EL (cell line): ENCODE results near the gene SEPTIN11.

Experiments used
- DNase-seq: peaks from one replicate; pipeline ENCODE4 v3.0.0-alpha.2; 2016

Gene SEPTIN11

GRCh38 chr4:76949276-76950051 is at the start of gene SEPTIN11:
TSS of gene SEPTIN11 (plus strand) at chr4:76949752. CDS start at chr4:76949904, 152 bp downstream.
- peak; percentile 94 for DNase-seq

GRCh38 chr4:76902233-76902890 is 47.2 kb upstream of the SEPTIN11 start:
- no peak for DNase-seq

- DNase-seq, result no peak
Measured at GRCh38 chr4:76904646-76905190, 44.8 kb upstream of the SEPTIN11 start.

GRCh38 chr4:76905521-76905920 is 44.0 kb upstream of the SEPTIN11 start:
- peak; percentile 72 for DNase-seq

- no peak for DNase-seq
Measured at GRCh38 chr4:76909711-76910110, 39.8 kb upstream of the SEPTIN11 start.

- DNase-seq, result no peak
Measured at GRCh38 chr4:76920715-76921114, 28.8 kb upstream of the SEPTIN11 start.

GRCh38 chr4:76923619-76924357 is 25.8 kb upstream of the SEPTIN11 start:
- DNase-seq, result no peak

GRCh38 chr4:76926841-76927240 is 22.7 kb upstream of the SEPTIN11 start:
- no peak for DNase-seq

GRCh38 chr4:76930685-76931084 is 18.9 kb upstream of the SEPTIN11 start:
- DNase-seq, result no peak

- peak; percentile 60 for DNase-seq
Measured at GRCh38 chr4:76931087-76931486, 18.5 kb upstream of the SEPTIN11 start.

- no peak for DNase-seq
Measured at GRCh38 chr4:76931576-76932276, 17.8 kb upstream of the SEPTIN11 start.

GRCh38 chr4:76939184-76939583 is 10.4 kb upstream of the SEPTIN11 start:
- no peak for DNase-seq

- DNase-seq, result peak; percentile 68
Measured at GRCh38 chr4:76943129-76943620, 6.4 kb upstream of the SEPTIN11 start.

- peak; percentile 21 for DNase-seq
Measured at GRCh38 chr4:76943790-76944189, 5.8 kb upstream of the SEPTIN11 start.

- DNase-seq, result peak; percentile 41
Measured at GRCh38 chr4:76947369-76947768, 2.2 kb upstream of the SEPTIN11 start.

- DNase-seq, result peak; percentile 80
Measured at GRCh38 chr4:76948443-76949275, 893 bp upstream of the SEPTIN11 start.

GRCh38 chr4:76950052-76950955 is 752 bp downstream of the SEPTIN11 start:
- DNase-seq, result peak; percentile 64

- DNase-seq, result no peak
Measured at GRCh38 chr4:76950956-76951671, 1.6 kb downstream of the SEPTIN11 start.

- peak; percentile 21 for DNase-seq
Measured at GRCh38 chr4:76951672-76952010, 2.1 kb downstream of the SEPTIN11 start.

GRCh38 chr4:76952071-76952470 is 2.5 kb downstream of the SEPTIN11 start:
- DNase-seq, result no peak
